OCI-LY1 (cell line): Measurements from ENCODE around the gene MGAT4C.

Experiments
- CTCF ChIP-seq: fragments of 200-600 bp; sonication (generic), shearing (Covaris generic); IDR thresholded peaks from 2 replicates; pipeline ENCODE4 v1.5.1; 2017; ENCODE audit warnings: mild to moderate bottlenecking, antibody characterized with exemption, low read length, moderate library complexity, mixed read lengths
- EZH2 ChIP-seq: fragments of 200-600 bp; sonication (generic), shearing (Covaris generic); IDR thresholded peaks from 2 replicates; pipeline ENCODE4 v1.8.0; 2017; ENCODE audit warnings: borderline replicate concordance, mixed run types, mild to moderate bottlenecking, antibody characterized with exemption, low read length, moderate library complexity, mixed read lengths

DNA sequence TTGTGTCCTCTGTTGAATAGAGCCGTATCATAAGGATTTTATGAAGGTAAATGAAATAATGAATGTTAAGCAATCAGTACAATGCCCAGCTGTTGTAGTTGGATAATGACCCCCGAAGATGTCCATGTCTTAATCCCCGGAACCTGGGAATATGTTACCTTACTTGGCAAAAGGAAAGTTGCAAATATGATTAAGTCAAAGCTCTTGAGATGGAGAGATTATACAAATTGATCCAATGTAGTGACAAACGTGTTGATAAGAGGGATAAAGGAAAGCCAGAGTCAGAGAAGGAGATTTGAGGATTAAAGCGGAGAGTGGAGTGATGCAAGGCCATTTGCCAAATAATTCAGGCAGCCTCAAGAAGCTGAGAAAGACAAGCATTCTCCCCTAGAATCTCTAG lies 19.2 kb upstream of the MGAT4C start:
- TF ChIP-seq CTCF (no peak), EZH2 (no peak)
